GM21717 (cell line): ENCODE measurements around the gene PRDX1.
A peak's percentile ranks its signal among the peaks of the same experiment; 100 is the strongest.
"Not testable (repeated sequence)": the region's sequence is repeated elsewhere in the genome, so short reads cannot be mapped to it uniquely, and the experiment has no call there.

Experiments
- ATAC-seq: cut with Tn5 transposase; IDR thresholded peaks from one replicate; pipeline ENCODE4 v1.9.1; 2021; ENCODE audit warnings: mild to moderate bottlenecking, moderate library complexity; ENCODE audit not compliant: unreplicated experiment

PRDX1 gene

GRCh38 chr1:45507195-45507594 is 14.5 kb downstream of the PRDX1 start:
- no peak for ATAC-seq

- no peak for ATAC-seq
Observed at GRCh38 chr1:45503462-45504360, 18.0 kb downstream of the PRDX1 start.

GRCh38 chr1:45501505-45501859 is 20.2 kb downstream of the PRDX1 start:
- ATAC-seq: no peak

GRCh38 chr1:45499415-45499769 is 22.3 kb downstream of the PRDX1 start:
- ATAC-seq: no peak

- ATAC-seq: no peak
Observed at GRCh38 chr1:45498279-45498678, 23.4 kb downstream of the PRDX1 start.

- ATAC-seq: no peak
Observed at GRCh38 chr1:45493116-45493697, 28.5 kb downstream of the PRDX1 start.

- no peak for ATAC-seq
Observed at GRCh38 chr1:45492691-45493090, 29.0 kb downstream of the PRDX1 start.

DNA sequence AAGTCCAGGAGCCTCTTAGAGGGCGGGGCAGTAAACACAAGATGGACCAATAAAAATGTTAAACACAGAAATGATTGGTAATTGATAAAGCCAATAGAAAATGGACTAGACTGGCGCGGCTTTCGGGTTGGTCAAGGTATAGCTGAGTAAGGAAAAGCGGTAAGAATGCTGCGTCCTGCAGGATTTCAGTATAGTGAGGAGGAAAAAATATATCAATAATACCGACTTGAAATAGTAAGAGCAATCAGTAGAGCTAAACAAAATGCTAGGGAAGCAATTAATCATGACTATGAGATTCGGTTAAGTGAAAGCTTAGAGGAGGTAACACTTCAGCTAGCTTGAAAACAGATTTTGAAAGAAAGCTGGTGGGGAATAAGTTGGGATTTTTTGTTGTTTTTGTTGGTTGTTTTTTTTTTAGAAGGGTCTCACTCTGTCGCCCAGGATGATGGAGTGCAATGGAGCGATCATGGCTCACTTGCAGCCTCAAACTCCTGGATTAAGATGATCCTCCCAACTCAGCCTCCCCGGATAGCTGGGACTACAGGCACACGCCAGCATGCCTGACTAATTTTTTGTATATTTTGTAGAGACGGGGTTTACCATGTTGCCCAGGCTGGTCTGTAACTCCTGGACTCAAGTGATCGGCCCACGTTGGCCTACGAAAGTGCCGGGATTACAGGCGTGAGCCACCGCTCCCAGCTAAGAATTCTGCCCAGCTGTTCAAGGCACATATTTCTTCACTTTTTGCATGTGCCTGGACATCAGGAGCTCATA is 30.0 kb downstream of the PRDX1 start:
- no peak for ATAC-seq

GRCh38 chr1:45490626-45491486 is 30.8 kb downstream of the PRDX1 start, which contains the start of gene TESK2:
TSS of gene TESK2 (minus strand) at chr1:45491163. CDS start at chr1:45457785, 33,378 bp downstream.
- peak; percentile 85 for ATAC-seq

- ATAC-seq: no peak
Observed at GRCh38 chr1:45490121-45490625, 31.5 kb downstream of the PRDX1 start.

- not testable (repeated sequence) for ATAC-seq
Observed at GRCh38 chr1:45489379-45489778, 32.3 kb downstream of the PRDX1 start.

- ATAC-seq: no peak
Observed at GRCh38 chr1:45488666-45489377, 32.9 kb downstream of the PRDX1 start.

- no peak for ATAC-seq
Observed at GRCh38 chr1:45485949-45486348, 35.7 kb downstream of the PRDX1 start.

DNA sequence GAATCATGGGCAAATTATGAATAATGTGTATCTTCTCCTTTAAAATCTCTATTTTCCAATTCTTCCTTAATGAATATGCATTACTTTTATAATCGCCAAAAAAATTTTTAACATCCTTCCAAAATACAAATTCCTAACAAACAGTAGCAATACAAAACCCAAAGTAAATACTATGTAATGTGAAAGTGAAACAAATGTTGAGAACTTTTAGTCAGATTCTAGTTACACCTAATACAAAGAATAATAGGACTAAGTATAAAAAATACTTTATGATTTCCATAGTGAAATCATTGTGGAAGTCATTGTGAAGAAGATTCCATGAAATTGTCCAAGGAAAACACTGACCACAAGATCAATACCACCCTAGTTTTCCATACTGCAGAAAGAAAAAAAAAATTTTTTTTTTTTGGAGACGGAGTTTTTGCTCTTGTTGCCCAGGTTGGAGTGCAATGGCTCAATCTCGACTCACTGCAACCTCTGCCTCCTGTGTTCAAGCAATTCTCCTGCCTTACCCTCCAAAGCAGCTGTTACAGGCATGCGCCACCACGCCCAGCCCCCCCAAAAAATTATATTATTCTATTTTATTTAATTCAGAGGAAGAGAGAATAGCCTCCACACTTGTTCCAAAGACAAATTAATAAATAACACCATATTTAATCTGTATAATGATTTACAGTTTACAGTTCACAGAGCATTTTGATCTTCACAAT is 42.5 kb downstream of the PRDX1 start:
- ATAC-seq: no peak

- ATAC-seq: no peak
Observed at GRCh38 chr1:45478121-45478814, 43.4 kb downstream of the PRDX1 start.

DNA sequence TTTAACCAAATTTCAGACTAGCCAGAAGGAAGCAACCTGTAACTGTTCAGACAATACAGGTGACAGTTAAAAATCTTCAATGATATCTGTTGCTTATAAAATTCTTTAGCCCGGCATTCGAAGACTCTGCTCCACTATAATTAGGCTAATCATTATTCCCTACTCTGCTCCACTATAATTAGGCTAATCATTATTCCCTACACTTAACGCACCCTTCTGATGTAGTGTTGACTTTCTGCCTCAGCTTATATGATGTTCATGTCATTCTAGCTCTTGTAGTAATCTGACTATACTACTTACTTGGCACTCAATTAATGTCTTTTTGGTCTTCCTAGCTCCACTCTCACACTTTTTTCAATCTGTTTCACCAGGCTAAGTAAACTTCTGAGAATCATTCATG is 44.0 kb downstream of the PRDX1 start:
- no peak for ATAC-seq

- ATAC-seq: not testable (repeated sequence)
Observed at GRCh38 chr1:45474194-45474593, 47.5 kb downstream of the PRDX1 start.

GRCh38 chr1:45473302-45473701 is 48.4 kb downstream of the PRDX1 start:
- ATAC-seq: no peak
